HepG2 (cell line): Measurements from ENCODE around the gene HLA-DPB1.

Source experiments
- CTCF ChIP-seq: sonication (generic); formaldehyde crosslinking; IDR thresholded peaks from 2 replicates; pipeline ENCODE4 v1.5.0; 2020; ENCODE audit warnings: mild to moderate bottlenecking, missing genetic modification reagents, moderate library complexity
- HOXA7 ChIP-seq: sonication (generic); formaldehyde crosslinking; IDR thresholded peaks from 2 replicates; pipeline ENCODE4 v1.8.1; 2022; ENCODE audit warnings: mild to moderate bottlenecking, missing genetic modification reagents, moderate library complexity
- JUNB ChIP-seq: sonication (generic); formaldehyde crosslinking; IDR thresholded peaks from 2 replicates; pipeline ENCODE4 v1.8.0; 2022; ENCODE audit warnings: missing genetic modification reagents, mild to moderate bottlenecking, borderline replicate concordance
- JUND ChIP-seq: sonication (generic); formaldehyde crosslinking; IDR thresholded peaks from 2 replicates; pipeline ENCODE4 v1.8.0; 2022; ENCODE audit warnings: mild to moderate bottlenecking, missing genetic modification reagents
- KDM5A ChIP-seq: fragments of 200-600 bp; sonication (generic); IDR thresholded peaks from 2 replicates; pipeline ENCODE4 v1.7.0; 2018; ENCODE audit warnings: antibody characterized with exemption, mild to moderate bottlenecking, low read length, borderline replicate concordance
- MXI1 ChIP-seq: IDR thresholded peaks from 3 replicates; pipeline ENCODE4 v1.6.1; 2012; ENCODE audit warnings: low read depth, low read length, inconsistent platforms, borderline replicate concordance
- SCMH1 ChIP-seq: sonication (generic); formaldehyde crosslinking; IDR thresholded peaks from 2 replicates; pipeline ENCODE4 v1.9.0; 2021; ENCODE audit warnings: missing genetic modification reagents, mild to moderate bottlenecking, borderline replicate concordance

- no peak for TF ChIP-seq MXI1
- TF ChIP-seq KDM5A, result no peak
- peak; percentile 68 for TF ChIP-seq CTCF (CRISPR knock-in tag)
- no peak for TF ChIP-seq HOXA7
- TF ChIP-seq JUND (CRISPR knock-in tag), result no peak
- no peak for TF ChIP-seq JUNB (CRISPR knock-in tag)
- no peak for TF ChIP-seq SCMH1 (CRISPR knock-in tag)
Observed at GRCh38 chr6:33126101-33126714, 50.4 kb downstream of the HLA-DPB1 start.
